ENCODE data around the gene CDK5RAP2. TPM values are rescaled to one million over a fixed set of nuclear protein-coding genes. Genes with fewer than 3 reads are reported as not detected.

The CDK5RAP2 gene
- polyA plus RNA-seq, 4 donors = 15.7 to 49.3 (median 18.9) TPM

GRCh38 chr9:120408680-120409258 lies 171.2 kb downstream of the CDK5RAP2 start:
- Histone ChIP-seq H3K4me1 (ENCODE audit: control insufficient read depth in 3 of 3, insufficient read depth in 2 of 3, low read depth in 1 of 3, low read length in 2 of 3) (peaks cover 0 to 18% (median 0%) of the 10 kb centered on the region in 3 donors), H3K27me3 (ENCODE audit: control insufficient read depth in 3 of 3, insufficient read depth in 3 of 3, low read length in 3 of 3) (no peaks in the 10 kb centered on the region), H3K27ac (ENCODE audit: low read depth in 1 of 3, low read length in 2 of 3) (no peak overlapping the region), H3K36me3 (ENCODE audit: control insufficient read depth in 3 of 3, insufficient read depth in 2 of 3, low read depth in 1 of 3, low read length in 3 of 3) (peaks cover 7 to 56% (median 9%) of the 10 kb centered on the region in 3 donors), H3K4me3 (ENCODE audit: low read depth in 1 of 3, low read length in 3 of 3) (no peak overlapping the region), H3K9me3 (ENCODE audit: control insufficient read depth in 2 of 2, insufficient read depth in 1 of 2, low read depth in 1 of 2, low read length in 1 of 2) (no peaks in the 10 kb centered on the region)
- DNase-seq (no peak), FAIRE-seq (no peak)
- 95 to 98% (median 97%) methylated on average over 14 of the region's 14 CpGs for WGBS, 3 donors

GRCh38 chr9:120405860-120406259 lies 174.1 kb downstream of the CDK5RAP2 start:
- WGBS, 3 donors = 98 to 99% (median 99%) methylated on average over 2 of the region's 2 CpGs
- FAIRE-seq = no peak

GRCh38 chr9:120405134-120405533 lies 174.8 kb downstream of the CDK5RAP2 start:
- DNase-seq (no peak), FAIRE-seq (no peak)
- Histone ChIP-seq H3K9me3 (ENCODE audit: control insufficient read depth in 2 of 2, insufficient read depth in 1 of 2, low read depth in 1 of 2, low read length in 1 of 2) (no peaks in the 10 kb centered on the region), H3K4me1 (ENCODE audit: control insufficient read depth in 3 of 3, insufficient read depth in 2 of 3, low read depth in 1 of 3, low read length in 2 of 3) (no peaks in the 10 kb centered on the region), H3K27me3 (ENCODE audit: control insufficient read depth in 3 of 3, insufficient read depth in 3 of 3, low read length in 3 of 3) (no peaks in the 10 kb centered on the region), H3K36me3 (ENCODE audit: control insufficient read depth in 3 of 3, insufficient read depth in 2 of 3, low read depth in 1 of 3, low read length in 3 of 3) (peaks cover 11 to 77% (median 28%) of the 10 kb centered on the region in 3 donors), H3K27ac (ENCODE audit: low read depth in 1 of 3, low read length in 2 of 3) (no peak overlapping the region), H3K4me3 (ENCODE audit: low read depth in 1 of 3, low read length in 3 of 3) (no peak overlapping the region)
- 94 to 100% (median 98%) methylated on average over 1 of the region's 1 CpG for WGBS, 3 donors

More at GRCh38 chr9:120405860-120406259, 174.1 kb downstream of the CDK5RAP2 start:
- no peaks in the 10 kb centered on the region for H3K4me1 ChIP-seq (ENCODE audit: control insufficient read depth in 3 of 3, insufficient read depth in 2 of 3, low read depth in 1 of 3, low read length in 2 of 3)
- H3K27me3 ChIP-seq (ENCODE audit: control insufficient read depth in 3 of 3, insufficient read depth in 3 of 3, low read length in 3 of 3) = no peaks in the 10 kb centered on the region
- no peak overlapping the region for H3K4me3 ChIP-seq (ENCODE audit: low read depth in 1 of 3, low read length in 3 of 3)
- no peak for DNase-seq
- H3K27ac ChIP-seq (ENCODE audit: low read depth in 1 of 3, low read length in 2 of 3) = no peak overlapping the region
- H3K36me3 ChIP-seq (ENCODE audit: control insufficient read depth in 3 of 3, insufficient read depth in 2 of 3, low read depth in 1 of 3, low read length in 3 of 3) = peaks cover 8 to 77% (median 25%) of the 10 kb centered on the region in 3 donors
- no peaks in the 10 kb centered on the region for H3K9me3 ChIP-seq (ENCODE audit: control insufficient read depth in 2 of 2, insufficient read depth in 1 of 2, low read depth in 1 of 2, low read length in 1 of 2)

GRCh38 chr9:120403543-120403856 lies 176.5 kb downstream of the CDK5RAP2 start:
- no peaks in the 10 kb centered on the region for H3K4me1 ChIP-seq (ENCODE audit: control insufficient read depth in 3 of 3, insufficient read depth in 2 of 3, low read depth in 1 of 3, low read length in 2 of 3)
- no peak overlapping the region for H3K4me3 ChIP-seq (ENCODE audit: low read depth in 1 of 3, low read length in 3 of 3)
- H3K36me3 ChIP-seq (ENCODE audit: control insufficient read depth in 3 of 3, insufficient read depth in 2 of 3, low read depth in 1 of 3, low read length in 3 of 3) = peaks cover 14 to 66% (median 31%) of the 10 kb centered on the region in 3 donors
- DNase-seq (no peak), FAIRE-seq (no peak)
- H3K27me3 ChIP-seq (ENCODE audit: control insufficient read depth in 3 of 3, insufficient read depth in 3 of 3, low read length in 3 of 3) = no peaks in the 10 kb centered on the region
- no peaks in the 10 kb centered on the region for H3K9me3 ChIP-seq (ENCODE audit: control insufficient read depth in 2 of 2, insufficient read depth in 1 of 2, low read depth in 1 of 2, low read length in 1 of 2)
- WGBS, 3 donors = 83 to 84% (median 83%) methylated on average over 3 of the region's 3 CpGs
- H3K27ac ChIP-seq (ENCODE audit: low read depth in 1 of 3, low read length in 2 of 3) = no peak overlapping the region

GRCh38 chr9:120402741-120403542 lies 177.0 kb downstream of the CDK5RAP2 start:
- WGBS, 3 donors = 92 to 93% (median 92%) methylated on average over 13 of the region's 13 CpGs
- Histone ChIP-seq H3K4me1 (ENCODE audit: control insufficient read depth in 3 of 3, insufficient read depth in 2 of 3, low read depth in 1 of 3, low read length in 2 of 3) (no peaks in the 10 kb centered on the region), H3K27ac (ENCODE audit: low read depth in 1 of 3, low read length in 2 of 3) (no peak overlapping the region), H3K9me3 (ENCODE audit: control insufficient read depth in 2 of 2, insufficient read depth in 1 of 2, low read depth in 1 of 2, low read length in 1 of 2) (no peaks in the 10 kb centered on the region), H3K36me3 (ENCODE audit: control insufficient read depth in 3 of 3, insufficient read depth in 2 of 3, low read depth in 1 of 3, low read length in 3 of 3) (peaks cover 14 to 61% (median 27%) of the 10 kb centered on the region in 3 donors), H3K4me3 (ENCODE audit: low read depth in 1 of 3, low read length in 3 of 3) (no peak overlapping the region), H3K27me3 (ENCODE audit: control insufficient read depth in 3 of 3, insufficient read depth in 3 of 3, low read length in 3 of 3) (no peaks in the 10 kb centered on the region)
- FAIRE-seq (no peak), DNase-seq (no peak)

- H3K4me3 ChIP-seq (ENCODE audit: low read depth in 1 of 3, low read length in 3 of 3) = no peak overlapping the region
- peaks cover 18 to 56% (median 28%) of the 10 kb centered on the region in 3 donors for H3K36me3 ChIP-seq (ENCODE audit: control insufficient read depth in 3 of 3, insufficient read depth in 2 of 3, low read depth in 1 of 3, low read length in 3 of 3)
- H3K4me1 ChIP-seq (ENCODE audit: control insufficient read depth in 3 of 3, insufficient read depth in 2 of 3, low read depth in 1 of 3, low read length in 2 of 3) = no peaks in the 10 kb centered on the region
- no peak overlapping the region for H3K27ac ChIP-seq (ENCODE audit: low read depth in 1 of 3, low read length in 2 of 3)
- no peaks in the 10 kb centered on the region for H3K9me3 ChIP-seq (ENCODE audit: control insufficient read depth in 2 of 2, insufficient read depth in 1 of 2, low read depth in 1 of 2, low read length in 1 of 2)
- no peaks in the 10 kb centered on the region for H3K27me3 ChIP-seq (ENCODE audit: control insufficient read depth in 3 of 3, insufficient read depth in 3 of 3, low read length in 3 of 3)
- DNase-seq = no peak
- WGBS, 3 donors = 92 to 100% (median 92%) methylated on average over 2 of the region's 2 CpGs
- no peak for FAIRE-seq
These were observed 180.0 kb downstream of the CDK5RAP2 start for GRCh38 chr9:120399940-120400339.

- H3K4me3 ChIP-seq (ENCODE audit: low read depth in 1 of 3, low read length in 3 of 3) = no peak overlapping the region
- H3K36me3 ChIP-seq (ENCODE audit: control insufficient read depth in 3 of 3, insufficient read depth in 2 of 3, low read depth in 1 of 3, low read length in 3 of 3) = peaks cover 18 to 60% (median 25%) of the 10 kb centered on the region in 3 donors
- H3K27ac ChIP-seq (ENCODE audit: low read depth in 1 of 3, low read length in 2 of 3) = no peak overlapping the region
- no peak for FAIRE-seq
- H3K4me1 ChIP-seq (ENCODE audit: control insufficient read depth in 3 of 3, insufficient read depth in 2 of 3, low read depth in 1 of 3, low read length in 2 of 3) = peaks cover 0 to under 1% (median 0%) of the 10 kb centered on the region in 3 donors
- H3K9me3 ChIP-seq (ENCODE audit: control insufficient read depth in 2 of 2, insufficient read depth in 1 of 2, low read depth in 1 of 2, low read length in 1 of 2) = no peaks in the 10 kb centered on the region
- DNase-seq = no peak
- H3K27me3 ChIP-seq (ENCODE audit: control insufficient read depth in 3 of 3, insufficient read depth in 3 of 3, low read length in 3 of 3) = no peaks in the 10 kb centered on the region
These were observed 181.7 kb downstream of the CDK5RAP2 start for GRCh38 chr9:120398286-120398685.

- 86 to 89% (median 87%) methylated on average over 1 of the region's 1 CpG for WGBS, 3 donors
- FAIRE-seq (no peak), DNase-seq (no peak)
- Histone ChIP-seq H3K4me3 (ENCODE audit: low read depth in 1 of 3, low read length in 3 of 3) (no peak overlapping the region), H3K4me1 (ENCODE audit: control insufficient read depth in 3 of 3, insufficient read depth in 2 of 3, low read depth in 1 of 3, low read length in 2 of 3) (peaks cover 0 to 6% (median 0%) of the 10 kb centered on the region in 3 donors), H3K27me3 (ENCODE audit: control insufficient read depth in 3 of 3, insufficient read depth in 3 of 3, low read length in 3 of 3) (no peaks in the 10 kb centered on the region), H3K27ac (ENCODE audit: low read depth in 1 of 3, low read length in 2 of 3) (no peak overlapping the region), H3K9me3 (ENCODE audit: control insufficient read depth in 2 of 2, insufficient read depth in 1 of 2, low read depth in 1 of 2, low read length in 1 of 2) (no peaks in the 10 kb centered on the region), H3K36me3 (ENCODE audit: control insufficient read depth in 3 of 3, insufficient read depth in 2 of 3, low read depth in 1 of 3, low read length in 3 of 3) (peaks cover 16 to 60% (median 22%) of the 10 kb centered on the region in 3 donors)
These were observed 182.5 kb downstream of the CDK5RAP2 start for GRCh38 chr9:120397453-120397852.
